Left lung (tissue), 14 donors: ENCODE results near the gene OR6C65. TPM values are rescaled to one million over a fixed set of nuclear protein-coding genes. Genes with fewer than 3 reads are reported as not detected.
"Not testable (repeated sequence)": the region's sequence is repeated elsewhere in the genome, so short reads cannot be mapped to it uniquely, and the experiment has no call there.

ENCODE experiments used
- ATAC-seq: fragments of 200-7000 bp; cut with Tn5 transposase; one replicate; pipeline ENCODE4 v1.9.1; 2020; ENCODE audit warnings: moderate library complexity
- DNase-seq, 4 donors: peaks; one replicate each; pipeline ENCODE4 v3.0.0-alpha.2; 2013 to 2020
- H3K27ac ChIP-seq, 2 donors: fragments of 200-600 bp; sonication (generic) in 1 of 2; one replicate each; pipeline versions ENCODE4 v1.5.0 to v1.8.0; 2020 to 2021
- H3K27me3 ChIP-seq, 2 donors: fragments of 200-600 bp; sonication (generic) in 1 of 2; one replicate each; pipeline versions ENCODE4 v1.5.0 to v1.8.0; 2020 to 2021
- H3K36me3 ChIP-seq, 2 donors: fragments of 200-600 bp; sonication (generic) in 1 of 2; one replicate each; pipeline versions ENCODE4 v1.5.0 to v1.8.0; 2020 to 2021
- H3K4me1 ChIP-seq, 2 donors: fragments of 200-600 bp; one replicate each; pipeline ENCODE4 v1.8.0; 2021
- H3K4me3 ChIP-seq, 2 donors: fragments of 200-600 bp; sonication (generic) in 1 of 2; one replicate each; pipeline versions ENCODE4 v1.5.0 to v1.8.0; 2020 to 2021; ENCODE audit warnings: mild to moderate bottlenecking in 1 of 2
- H3K9me3 ChIP-seq, 2 donors: fragments of 200-600 bp; sonication (generic) in 1 of 2; one replicate each; pipeline versions ENCODE4 v1.5.0 to v1.8.0; 2020 to 2021
- intact Hi-C, 2 donors: fragments of 100-400 bp; cut with DNase I; formaldehyde crosslinking; loops; one replicate each; pipeline versions ENCODE4 v1.11.2 to v1.14.2; 2022
- long read RNA-seq, 12 donors: library from polyadenylated mRNA in 2 of 12; unstranded in 2 of 12; transcript quantifications; one replicate each; pipeline ENCODE4 v2.0.0 and lab custom pipeline, GENCODE V29; 2019 to 2026
- polyA plus RNA-seq, 6 donors: library from polyadenylated mRNA; unstranded; fragments of 120-200 nt; gene quantifications; one replicate each; pipeline ENCODE4 v1.2.1, GENCODE V29; 2013; ENCODE audit not compliant: insufficient read length in 6 of 6
- total RNA-seq, 2 donors: library from RNA; stranded (reverse); fragmentation: NEBNext Ultra II Directional; extraction: Animal tissue kit (Norgen Biotek cat#: 25700); gene quantifications; one replicate each; pipeline ENCODE4 v1.2.1, GENCODE V29; 2021
- TF ChIP-seq, protein P1 (sequence below), 2 donors: fragments of 200-600 bp; sonication (generic) in 1 of 2; IDR thresholded peaks; one replicate each; pipeline versions ENCODE4 v1.5.0 to v1.8.0; 2021; ENCODE audit warnings: antibody characterized with exemption in 2 of 2
- donor health status: DM: no; HTN: yes; CAD: no.
- donor health status: DM: no; HTN: no; CAD: no.

Gene OR6C65
- total RNA-seq (not detected), polyA plus RNA-seq (not detected)
- long read RNA-seq, donor 1 = 0 reads
- long read RNA-seq, donor 2 = 0 reads
- long read RNA-seq, donor 3 = 0 reads
- long read RNA-seq, donor 4 = 0 reads
- long read RNA-seq, donor 5 = 0 reads
- long read RNA-seq, donor 6 = 0 reads
- long read RNA-seq, donor 7 = 0 reads
- long read RNA-seq, donor 8, partial matches to known transcripts = 0 of 1 reads
- long read RNA-seq, donor 8, other reads (novel, unspliced or antisense) = 0 of 1 reads
- long read RNA-seq, donor 9 = 0 reads
- long read RNA-seq, donor 10 = 0 reads
- long read RNA-seq, donor 11 = 0 reads
- long read RNA-seq, donor 12 = 0 reads

DNA sequence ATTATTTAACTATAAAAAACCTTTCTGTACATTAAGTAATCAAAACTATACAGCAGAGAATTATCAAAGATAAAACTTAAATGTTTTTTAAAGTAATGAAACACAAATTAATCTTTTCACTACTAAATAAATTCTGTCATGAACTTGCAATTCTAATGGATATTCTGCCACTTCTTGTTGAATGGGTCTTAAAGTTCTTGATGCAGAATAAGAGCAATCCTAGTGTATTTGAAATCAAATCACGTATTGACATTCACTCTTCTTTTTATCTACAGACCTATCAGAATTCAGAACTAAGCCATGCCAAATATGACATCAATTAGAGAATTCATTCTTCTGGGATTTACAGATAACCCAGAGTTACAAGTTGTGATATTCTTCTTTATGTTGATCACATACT is at the start of gene OR6C65:
Gene OR6C65 (plus strand): TSS at position 301 of the 400 bp plus-strand sequence. CDS start 0 bp downstream, at position 301.
- ATAC-seq (no peak), DNase-seq (no peak)
- intact Hi-C loops = no loop called here
- no peaks in the 10 kb centered on the region for H3K36me3 ChIP-seq
- TF ChIP-seq, protein P1, sequence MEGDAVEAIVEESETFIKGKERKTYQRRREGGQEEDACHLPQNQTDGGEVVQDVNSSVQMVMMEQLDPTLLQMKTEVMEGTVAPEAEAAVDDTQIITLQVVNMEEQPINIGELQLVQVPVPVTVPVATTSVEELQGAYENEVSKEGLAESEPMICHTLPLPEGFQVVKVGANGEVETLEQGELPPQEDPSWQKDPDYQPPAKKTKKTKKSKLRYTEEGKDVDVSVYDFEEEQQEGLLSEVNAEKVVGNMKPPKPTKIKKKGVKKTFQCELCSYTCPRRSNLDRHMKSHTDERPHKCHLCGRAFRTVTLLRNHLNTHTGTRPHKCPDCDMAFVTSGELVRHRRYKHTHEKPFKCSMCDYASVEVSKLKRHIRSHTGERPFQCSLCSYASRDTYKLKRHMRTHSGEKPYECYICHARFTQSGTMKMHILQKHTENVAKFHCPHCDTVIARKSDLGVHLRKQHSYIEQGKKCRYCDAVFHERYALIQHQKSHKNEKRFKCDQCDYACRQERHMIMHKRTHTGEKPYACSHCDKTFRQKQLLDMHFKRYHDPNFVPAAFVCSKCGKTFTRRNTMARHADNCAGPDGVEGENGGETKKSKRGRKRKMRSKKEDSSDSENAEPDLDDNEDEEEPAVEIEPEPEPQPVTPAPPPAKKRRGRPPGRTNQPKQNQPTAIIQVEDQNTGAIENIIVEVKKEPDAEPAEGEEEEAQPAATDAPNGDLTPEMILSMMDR (IDR thresholded peaks at IDR 0.05) = no peak
- no peak within 1 kb of the TSS for H3K4me3 ChIP-seq
- H3K9me3 ChIP-seq = no peaks in the 10 kb centered on the region
- H3K27ac ChIP-seq = no peak within 1 kb of the TSS
- H3K4me1 ChIP-seq = no peaks in the 10 kb centered on the region
- no peaks in the 10 kb centered on the region for H3K27me3 ChIP-seq

DNA sequence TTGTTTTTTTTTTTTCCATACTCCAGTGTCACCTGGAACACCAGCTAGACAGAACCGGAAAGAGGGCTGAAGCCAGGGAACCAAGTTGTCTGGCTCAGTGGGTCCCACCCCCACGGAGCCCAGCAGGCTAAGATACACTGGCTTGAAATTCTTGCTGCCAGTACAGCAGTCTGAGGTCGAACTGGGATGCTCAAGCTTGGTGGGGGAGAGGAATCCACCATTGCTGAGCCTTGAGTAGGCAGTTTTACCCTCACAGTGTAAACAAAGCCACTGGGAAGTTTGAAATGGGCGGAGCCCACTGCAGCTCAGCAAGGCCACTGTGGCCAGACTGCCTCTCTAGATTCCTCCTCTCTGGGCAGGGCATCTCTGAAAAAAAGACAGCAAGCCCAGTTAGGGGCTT is 45.0 kb upstream of the OR6C65 start:
- intact Hi-C loops, H3K4me3 ChIP-seq, H3K36me3 ChIP-seq, H3K9me3 ChIP-seq, H3K4me1 ChIP-seq, DNase-seq, ATAC-seq, H3K27me3 ChIP-seq, H3K27ac ChIP-seq: not testable (repeated sequence)

DNA sequence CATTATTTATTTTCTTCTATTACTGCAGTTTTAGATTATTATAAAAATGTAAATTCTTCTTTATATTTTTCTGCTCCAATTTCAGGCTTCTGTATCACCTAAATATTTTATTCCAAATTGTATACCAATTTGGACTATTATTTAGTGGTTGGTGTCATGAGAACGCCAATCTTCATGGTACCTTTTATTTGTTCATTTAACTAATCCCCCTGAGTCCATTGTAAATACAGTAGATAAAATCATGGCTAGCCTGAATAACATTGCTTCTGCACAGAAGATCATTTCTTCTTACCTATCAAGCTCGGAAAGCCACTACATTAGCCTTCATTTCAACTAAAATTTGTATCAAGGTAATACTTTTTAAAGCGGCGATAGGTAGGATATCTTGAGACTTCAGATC is 37.7 kb upstream of the OR6C65 start, which contains the start of gene OR6C75:
Gene OR6C75 (plus strand): TSS at position 301 of the 400 bp plus-strand sequence. CDS start 2,136 bp downstream, outside the sequence.
- H3K4me3 ChIP-seq = no peak within 1 kb of the TSS
- H3K27me3 ChIP-seq = peaks cover 0 to 2% of the 10 kb centered on the region in 2 donors
- peaks cover 0 to 1% of the 10 kb centered on the region in 2 donors for H3K9me3 ChIP-seq
- TF ChIP-seq, protein P1 (IDR thresholded peaks at IDR 0.05) = no peak
- H3K4me1 ChIP-seq = no peaks in the 10 kb centered on the region
- ATAC-seq (no peak), DNase-seq (no peak)
- H3K27ac ChIP-seq = no peak within 1 kb of the TSS
- intact Hi-C loops = no loop called here
- no peaks in the 10 kb centered on the region for H3K36me3 ChIP-seq

DNA sequence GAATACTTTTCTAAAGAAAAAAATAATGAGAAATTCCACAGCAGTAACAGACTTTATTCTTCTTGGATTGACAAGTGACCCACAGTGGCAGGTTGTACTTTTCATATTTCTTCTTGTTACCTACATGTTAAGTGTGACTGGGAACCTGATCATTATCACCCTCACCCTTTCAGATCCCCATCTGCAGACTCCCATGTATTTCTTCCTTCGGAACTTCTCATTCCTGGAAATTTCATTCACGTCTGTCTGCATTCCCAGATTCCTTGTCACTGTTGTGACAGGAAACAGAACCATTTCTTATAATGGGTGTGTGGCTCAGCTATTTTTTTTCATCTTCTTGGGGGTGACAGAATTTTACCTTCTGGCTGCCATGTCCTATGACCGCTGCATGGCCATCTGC is 35.2 kb upstream of the OR6C65 start:
- TF ChIP-seq, protein P1 (IDR thresholded peaks at IDR 0.05) = no peak
- intact Hi-C loops = no loop called here
- DNase-seq (no peak), ATAC-seq (no peak)
- Histone ChIP-seq H3K9me3 (no peaks in the 10 kb centered on the region), H3K4me3 (no peak overlapping the region), H3K27me3 (peaks cover 0 to 2% of the 10 kb centered on the region in 2 donors), H3K27ac (no peak overlapping the region), H3K36me3 (no peaks in the 10 kb centered on the region), H3K4me1 (no peaks in the 10 kb centered on the region)

DNA sequence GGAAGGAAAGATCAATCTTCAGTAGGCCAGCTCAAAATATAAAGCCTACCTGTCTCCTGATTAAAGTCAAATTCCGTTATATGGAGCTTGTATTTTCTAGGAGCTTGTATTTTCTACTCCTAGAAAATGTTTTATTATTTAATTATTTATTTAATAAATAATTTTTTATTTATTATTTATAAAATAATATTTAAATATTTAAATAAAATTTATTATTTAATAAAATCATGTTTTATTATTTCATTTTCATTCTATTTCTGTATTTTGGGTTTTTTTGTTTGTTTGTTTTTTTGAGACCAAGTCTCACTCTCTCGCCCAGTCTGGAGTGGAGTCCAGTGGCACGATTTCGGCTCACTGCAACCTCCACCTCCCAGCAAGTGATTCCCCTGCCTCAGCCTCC is 27.8 kb upstream of the OR6C65 start:
- H3K36me3 ChIP-seq = no peaks in the 10 kb centered on the region
- ATAC-seq (no peak), DNase-seq (no peak)
- no peaks in the 10 kb centered on the region for H3K9me3 ChIP-seq
- intact Hi-C loops = no loop called here
- no peak overlapping the region for H3K27ac ChIP-seq
- H3K27me3 ChIP-seq = no peaks in the 10 kb centered on the region
- TF ChIP-seq, protein P1 (IDR thresholded peaks at IDR 0.05) = no peak
- no peaks in the 10 kb centered on the region for H3K4me1 ChIP-seq
- H3K4me3 ChIP-seq = no peak overlapping the region
